Measurements from ENCODE around the gene NDUFV2.
"Not testable (repeated sequence)": the region's sequence is repeated elsewhere in the genome, so short reads cannot be mapped to it uniquely, and the experiment has no call there.

NDUFV2 gene

DNA sequence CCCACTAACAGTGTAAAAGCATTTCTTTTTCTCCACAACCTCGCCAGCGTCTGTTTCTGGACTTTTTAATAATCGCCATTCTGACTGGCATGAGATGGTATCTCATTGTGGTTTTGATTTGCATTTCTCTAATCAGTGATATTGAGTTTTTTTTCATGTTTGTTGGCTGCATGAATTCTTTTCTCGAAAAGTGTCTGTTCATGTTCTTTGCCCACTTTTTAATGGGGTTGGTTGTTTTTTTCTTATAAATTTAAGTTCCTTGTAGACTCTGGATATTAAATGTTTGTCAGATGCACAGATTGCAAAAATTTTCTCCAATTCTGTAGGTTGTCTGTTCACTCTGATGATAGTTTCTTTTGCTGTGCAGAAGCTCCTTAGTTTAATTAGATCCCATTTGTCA, 60.2 kb downstream of the NDUFV2 start:
- H3K27ac Mint-ChIP-seq; H3K27me3 Mint-ChIP-seq (ENCODE audit: low read depth); DNase-seq (ENCODE audit: low spot score); H3K4me3 Mint-ChIP-seq: not testable (repeated sequence)
- peaks cover 36% of the 10 kb centered on the region for H3K9me3 Mint-ChIP-seq
- H3K36me3 Mint-ChIP-seq (ENCODE audit: low read depth), result peaks cover 52% of the 10 kb centered on the region
- peaks cover 18% of the 10 kb centered on the region for H3K4me1 Mint-ChIP-seq (ENCODE audit: low read depth)

DNA sequence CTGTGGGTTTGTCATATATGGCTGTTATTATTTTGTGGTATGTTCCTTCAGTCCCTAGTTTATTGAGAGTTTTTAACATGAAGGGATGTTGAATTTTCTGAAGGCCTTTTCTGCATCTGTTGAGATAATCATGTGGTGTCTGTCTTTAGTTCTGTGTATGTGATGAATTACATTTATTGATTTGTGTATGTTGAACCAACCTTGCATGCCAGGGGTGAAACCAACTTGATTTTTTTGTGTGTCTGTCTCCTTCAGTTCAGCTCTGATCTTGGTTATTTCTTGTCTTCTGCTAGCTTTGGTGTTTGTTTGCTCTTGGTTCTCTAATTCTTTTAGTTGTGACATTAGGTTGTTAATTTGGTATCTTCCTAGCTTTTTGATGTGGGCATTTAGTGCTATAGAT, 61.6 kb downstream of the NDUFV2 start:
- DNase-seq (ENCODE audit: low spot score); H3K27ac Mint-ChIP-seq; H3K27me3 Mint-ChIP-seq (ENCODE audit: low read depth); H3K4me1 Mint-ChIP-seq (ENCODE audit: low read depth); H3K4me3 Mint-ChIP-seq: not testable (repeated sequence)
- H3K9me3 Mint-ChIP-seq, result peaks cover 38% of the 10 kb centered on the region
- H3K36me3 Mint-ChIP-seq (ENCODE audit: low read depth), result peaks cover 55% of the 10 kb centered on the region

DNA sequence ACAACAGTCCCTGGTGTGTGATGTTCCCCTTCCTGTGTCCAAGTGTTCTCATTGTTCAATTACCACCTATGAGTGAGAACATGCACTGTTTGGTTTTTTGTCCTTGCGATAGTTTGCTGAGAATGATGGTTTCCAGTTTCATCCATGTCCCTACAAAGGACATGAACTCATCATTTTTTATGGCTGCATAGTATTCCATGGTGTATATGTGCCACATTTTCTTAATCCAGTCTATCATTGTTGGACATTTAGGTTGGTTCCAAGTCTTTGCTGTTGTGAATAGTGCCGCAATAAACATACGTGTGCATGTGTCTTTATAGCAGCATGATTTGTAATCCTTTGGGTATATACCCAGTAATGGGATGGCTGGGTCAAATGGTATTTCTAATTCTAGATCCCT, 63.4 kb downstream of the NDUFV2 start:
- not testable (repeated sequence) for H3K4me3 Mint-ChIP-seq
- peaks cover 13% of the 10 kb centered on the region for H3K4me1 Mint-ChIP-seq (ENCODE audit: low read depth)

DNA sequence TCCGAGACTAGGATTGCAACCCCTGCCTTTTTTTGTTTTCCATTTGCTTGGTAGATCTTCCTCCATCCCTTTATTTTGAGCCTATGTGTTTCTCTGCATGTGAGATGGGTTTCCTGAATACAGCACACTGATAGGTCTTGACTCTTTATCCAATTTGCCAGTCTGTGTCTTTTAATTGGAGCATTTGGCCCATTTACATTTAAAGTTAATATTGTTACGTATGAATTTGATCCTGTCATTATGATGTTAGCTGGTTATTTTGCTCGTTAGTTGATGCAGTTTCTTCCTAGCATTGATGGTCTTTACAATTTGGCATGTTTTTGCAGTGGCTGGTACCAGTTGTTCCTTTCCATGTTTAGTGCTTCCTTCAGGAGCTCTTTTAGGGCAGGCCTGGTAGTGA, 67.0 kb downstream of the NDUFV2 start:
- H3K36me3 Mint-ChIP-seq (ENCODE audit: low read depth), result peaks cover 47% of the 10 kb centered on the region
- H3K4me3 Mint-ChIP-seq; H3K27ac Mint-ChIP-seq; H3K27me3 Mint-ChIP-seq (ENCODE audit: low read depth); DNase-seq (ENCODE audit: low spot score): not testable (repeated sequence)
- H3K4me1 Mint-ChIP-seq (ENCODE audit: low read depth), result peaks cover 23% of the 10 kb centered on the region
- peaks cover 21% of the 10 kb centered on the region for H3K9me3 Mint-ChIP-seq

More for the DNA sequence above, 63.4 kb downstream of the NDUFV2 start:
- not testable (repeated sequence) for DNase-seq (ENCODE audit: low spot score); H3K27me3 Mint-ChIP-seq (ENCODE audit: low read depth); H3K27ac Mint-ChIP-seq
- peaks cover 47% of the 10 kb centered on the region for H3K9me3 Mint-ChIP-seq
- H3K36me3 Mint-ChIP-seq (ENCODE audit: low read depth), result peaks cover 64% of the 10 kb centered on the region

DNA sequence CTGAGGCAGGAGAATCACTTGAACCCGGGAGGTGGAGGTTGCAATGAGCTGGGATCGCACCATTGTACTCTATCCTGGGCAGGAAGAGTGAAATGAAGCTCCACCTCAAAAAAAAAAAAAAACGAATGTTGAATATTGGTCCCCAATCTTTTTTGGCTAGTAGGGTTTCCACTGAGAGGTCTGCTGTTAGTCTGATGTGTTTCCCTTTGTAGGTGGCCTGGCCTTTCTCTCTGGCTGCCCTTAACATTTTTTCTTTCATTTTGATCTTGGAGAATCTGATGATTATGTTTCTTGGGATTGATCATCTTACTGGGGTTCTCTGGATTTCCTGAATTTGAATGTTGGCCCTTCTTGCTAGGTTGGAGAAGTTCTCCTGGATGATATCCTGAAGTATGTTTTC, 69.4 kb downstream of the NDUFV2 start:
- H3K9me3 Mint-ChIP-seq, result peaks cover 11% of the 10 kb centered on the region
- H3K4me1 Mint-ChIP-seq (ENCODE audit: low read depth), result peaks cover 23% of the 10 kb centered on the region
- DNase-seq (ENCODE audit: low spot score); H3K4me3 Mint-ChIP-seq; H3K27ac Mint-ChIP-seq; H3K27me3 Mint-ChIP-seq (ENCODE audit: low read depth): not testable (repeated sequence)
- H3K36me3 Mint-ChIP-seq (ENCODE audit: low read depth), result peaks cover 45% of the 10 kb centered on the region

DNA sequence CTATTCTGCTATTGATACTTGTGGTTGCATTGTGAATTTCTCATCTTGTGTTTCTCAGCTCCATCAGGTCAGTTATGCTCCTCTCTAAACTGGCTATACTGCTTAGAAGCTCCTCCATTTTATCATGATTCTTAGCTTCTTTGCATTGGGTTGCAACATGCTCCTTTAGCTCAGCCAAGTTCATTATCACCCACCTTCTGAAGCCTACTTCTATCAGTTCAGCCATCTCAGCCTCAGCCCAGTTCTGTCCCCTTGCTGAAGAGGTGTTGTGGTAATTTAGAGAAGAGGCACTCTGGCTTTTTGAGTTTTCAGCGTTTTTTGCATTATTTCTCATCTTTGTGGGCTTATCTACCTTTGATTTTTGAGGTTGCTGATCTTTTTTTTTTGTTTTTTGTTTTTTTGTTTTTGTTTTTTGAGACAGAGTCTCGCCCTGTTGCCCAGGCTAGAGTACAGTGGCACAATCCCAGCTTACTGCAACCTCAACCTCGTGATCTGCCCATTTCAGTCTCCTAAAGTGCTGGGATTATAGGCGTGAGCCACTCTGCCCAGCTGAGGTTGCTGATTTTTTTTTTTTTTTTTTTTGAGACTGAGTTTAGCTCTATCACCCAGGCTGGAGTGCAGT, 70.1 kb downstream of the NDUFV2 start:
- Mint-ChIP-seq H3K27me3 (ENCODE audit: low read depth) (no peaks in the 10 kb centered on the region), H3K4me3 (no peak overlapping the region), H3K36me3 (ENCODE audit: low read depth) (peaks cover 44% of the 10 kb centered on the region), H3K9me3 (peaks cover 11% of the 10 kb centered on the region), H3K4me1 (ENCODE audit: low read depth) (peaks cover 25% of the 10 kb centered on the region), H3K27ac (no peak overlapping the region)
- DNase-seq (ENCODE audit: low spot score), result no peak

DNA sequence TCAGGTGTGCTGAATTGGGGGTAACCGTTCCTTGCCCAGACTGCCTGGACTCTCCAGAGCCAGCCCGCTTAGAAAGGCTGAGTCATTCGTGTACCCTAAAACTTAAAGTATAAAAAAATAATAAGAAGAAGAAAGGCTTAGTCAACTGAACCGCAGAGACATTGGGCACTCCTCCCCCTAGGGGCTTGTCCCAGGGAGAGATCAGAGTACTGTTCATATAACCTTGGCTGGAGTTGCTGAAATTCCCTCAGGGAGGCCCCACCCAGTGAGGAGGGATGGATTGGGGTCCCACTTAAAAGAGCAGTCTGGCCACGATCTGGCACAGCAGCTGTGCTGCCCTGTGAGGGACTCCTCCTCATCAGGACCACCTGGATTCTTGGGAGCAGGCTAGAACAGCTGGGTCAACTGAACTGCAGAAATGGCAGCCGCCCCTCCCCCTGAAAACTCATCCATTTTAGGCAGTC, 71.3 kb downstream of the NDUFV2 start:
- Mint-ChIP-seq H3K27ac (no peak overlapping the region), H3K36me3 (ENCODE audit: low read depth) (peaks cover 40% of the 10 kb centered on the region), H3K4me1 (ENCODE audit: low read depth) (peaks cover 27% of the 10 kb centered on the region), H3K4me3 (no peak overlapping the region), H3K9me3 (peaks cover 11% of the 10 kb centered on the region), H3K27me3 (ENCODE audit: low read depth) (no peaks in the 10 kb centered on the region)
- DNase-seq (ENCODE audit: low spot score), result no peak

DNA sequence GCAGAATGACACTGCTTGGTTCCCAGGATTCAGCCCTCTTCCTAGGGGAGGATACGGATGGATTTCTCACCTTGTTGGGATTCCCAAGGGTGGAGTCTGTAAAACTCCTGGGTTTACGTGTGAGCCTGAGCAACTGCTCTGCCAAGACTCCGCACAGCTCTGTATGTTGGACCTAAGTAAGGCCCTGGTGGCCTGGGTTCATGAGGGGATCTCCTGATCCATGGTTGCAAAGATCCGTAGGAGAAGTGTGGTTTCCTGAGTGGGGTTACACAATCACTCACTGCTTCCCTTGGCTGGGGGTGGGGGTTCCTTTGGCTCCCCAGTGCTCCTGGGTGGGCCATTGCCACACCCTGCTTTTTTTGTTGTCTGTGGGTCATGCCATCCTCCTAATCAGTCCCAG, 71.8 kb downstream of the NDUFV2 start:
- Mint-ChIP-seq H3K4me1 (ENCODE audit: low read depth) (peaks cover 26% of the 10 kb centered on the region), H3K27ac (no peak overlapping the region), H3K36me3 (ENCODE audit: low read depth) (peaks cover 39% of the 10 kb centered on the region), H3K9me3 (peaks cover 8% of the 10 kb centered on the region), H3K4me3 (no peak overlapping the region), H3K27me3 (ENCODE audit: low read depth) (no peaks in the 10 kb centered on the region)
- no peak for DNase-seq (ENCODE audit: low spot score)

DNA sequence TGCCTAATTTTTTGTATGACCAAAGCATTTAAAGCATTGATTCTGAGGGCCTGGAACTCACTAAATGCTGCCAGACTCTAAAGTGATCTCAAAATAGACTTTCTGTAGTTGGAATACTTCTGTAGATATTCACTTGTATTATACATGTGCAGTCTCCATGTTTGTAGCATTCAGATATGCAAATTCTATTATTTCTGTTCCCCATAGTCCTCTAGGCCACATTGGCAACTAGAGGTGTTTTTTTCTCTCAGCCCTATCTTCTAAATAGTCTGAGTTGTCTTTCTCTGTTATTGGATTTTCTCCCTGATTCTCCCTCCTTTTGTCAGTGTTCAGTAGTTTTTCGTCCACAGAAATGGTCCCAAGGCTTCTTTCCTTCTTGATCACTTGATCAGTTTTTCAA, 72.6 kb downstream of the NDUFV2 start:
- peaks cover 24% of the 10 kb centered on the region for H3K4me1 Mint-ChIP-seq (ENCODE audit: low read depth)
- H3K36me3 Mint-ChIP-seq (ENCODE audit: low read depth), result peaks cover 35% of the 10 kb centered on the region
- peaks cover 4% of the 10 kb centered on the region for H3K9me3 Mint-ChIP-seq
- no peak overlapping the region for H3K4me3 Mint-ChIP-seq
- no peak overlapping the region for H3K27ac Mint-ChIP-seq
- no peaks in the 10 kb centered on the region for H3K27me3 Mint-ChIP-seq (ENCODE audit: low read depth)
- DNase-seq (ENCODE audit: low spot score), result no peak

DNA sequence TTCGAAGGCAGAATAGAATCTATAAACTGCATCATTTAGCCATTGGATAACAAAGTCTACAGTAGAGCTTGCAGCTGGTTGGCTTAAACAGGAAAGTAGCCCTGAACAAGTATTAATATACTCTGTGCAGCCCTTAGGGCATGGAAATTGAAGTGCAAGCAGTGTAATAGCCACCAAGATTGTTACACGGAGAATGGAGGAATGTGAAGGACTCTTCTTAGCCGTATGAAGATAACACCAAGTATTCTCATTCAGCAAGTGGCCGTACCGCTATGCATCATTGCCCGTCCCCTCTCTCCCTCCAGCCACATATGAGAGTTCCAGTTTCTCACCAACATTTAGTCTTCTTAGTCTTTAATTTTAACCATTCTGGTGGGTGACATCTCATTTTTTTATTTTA, 74.5 kb downstream of the NDUFV2 start:
- peaks cover 20% of the 10 kb centered on the region for H3K4me1 Mint-ChIP-seq (ENCODE audit: low read depth)
- no peaks in the 10 kb centered on the region for H3K9me3 Mint-ChIP-seq
- no peak for DNase-seq (ENCODE audit: low spot score)
- H3K27ac Mint-ChIP-seq, result no peak overlapping the region
- H3K36me3 Mint-ChIP-seq (ENCODE audit: low read depth), result peaks cover 26% of the 10 kb centered on the region
- no peaks in the 10 kb centered on the region for H3K27me3 Mint-ChIP-seq (ENCODE audit: low read depth)
- no peak overlapping the region for H3K4me3 Mint-ChIP-seq

DNA sequence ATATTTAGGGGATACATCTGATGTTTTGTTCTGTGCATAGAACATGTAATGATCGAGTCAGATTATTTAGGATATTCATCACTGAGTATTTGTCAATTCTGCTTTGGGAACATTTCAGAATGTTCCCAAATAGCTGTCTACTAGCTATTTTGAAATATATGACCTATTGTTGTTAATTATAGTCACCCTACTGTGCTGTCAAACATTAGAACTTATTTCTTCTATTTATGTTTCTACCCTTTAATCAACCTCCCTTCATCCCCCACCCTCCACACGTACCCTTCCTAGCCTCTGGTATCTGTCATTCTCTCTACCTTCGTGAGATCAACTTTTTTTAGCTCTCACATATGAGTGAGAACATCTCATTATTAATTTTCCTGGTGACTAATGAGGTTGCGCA, 75.0 kb downstream of the NDUFV2 start:
- no peak for DNase-seq (ENCODE audit: low spot score)
- no peak overlapping the region for H3K27ac Mint-ChIP-seq
- H3K36me3 Mint-ChIP-seq (ENCODE audit: low read depth), result peaks cover 26% of the 10 kb centered on the region
- H3K27me3 Mint-ChIP-seq (ENCODE audit: low read depth), result no peaks in the 10 kb centered on the region
- H3K4me1 Mint-ChIP-seq (ENCODE audit: low read depth), result peaks cover 16% of the 10 kb centered on the region
- no peaks in the 10 kb centered on the region for H3K9me3 Mint-ChIP-seq
- H3K4me3 Mint-ChIP-seq, result no peak overlapping the region

DNA sequence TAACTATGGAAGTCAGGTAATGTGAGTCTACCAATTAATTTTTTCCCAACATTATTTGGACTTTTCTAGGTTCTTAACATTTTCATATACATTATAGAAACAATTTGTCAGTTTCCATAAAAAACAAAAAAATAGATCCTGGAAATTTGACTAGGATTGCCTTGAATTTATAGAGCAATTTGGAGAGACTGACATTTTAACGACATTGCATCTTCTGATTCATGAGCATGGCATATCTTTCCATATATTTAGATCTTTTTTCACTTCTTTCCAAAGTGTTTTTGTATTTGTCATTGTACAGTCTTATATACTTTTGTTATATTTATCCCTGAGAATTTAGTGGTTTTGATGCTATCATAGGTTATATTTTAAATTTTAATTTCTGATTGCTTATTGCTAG, 76.1 kb downstream of the NDUFV2 start:
- H3K4me1 Mint-ChIP-seq (ENCODE audit: low read depth), result peaks cover 20% of the 10 kb centered on the region
- DNase-seq (ENCODE audit: low spot score), result no peak
- H3K4me3 Mint-ChIP-seq, result no peak overlapping the region
- peaks cover 36% of the 10 kb centered on the region for H3K36me3 Mint-ChIP-seq (ENCODE audit: low read depth)
- H3K9me3 Mint-ChIP-seq, result no peaks in the 10 kb centered on the region
- no peaks in the 10 kb centered on the region for H3K27me3 Mint-ChIP-seq (ENCODE audit: low read depth)
- H3K27ac Mint-ChIP-seq, result no peak overlapping the region

DNA sequence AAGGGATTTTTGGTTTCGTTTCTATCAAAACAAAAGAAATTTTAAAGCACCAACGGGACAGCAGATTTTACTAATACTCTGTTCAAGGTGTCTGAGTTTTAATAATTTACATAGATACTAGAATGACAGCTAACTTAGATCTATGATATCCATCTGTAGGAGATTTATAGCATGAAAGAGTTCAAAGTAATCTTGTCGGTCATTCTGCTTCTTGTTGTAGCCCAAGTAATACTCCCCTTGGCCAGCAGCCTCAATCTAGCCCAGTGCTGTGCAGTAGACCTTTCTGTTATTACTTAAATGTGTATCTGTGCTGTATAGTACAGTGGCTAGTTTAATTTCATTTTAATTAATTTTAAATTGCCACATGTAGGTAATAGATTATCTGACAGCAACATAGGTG, 78.8 kb downstream of the NDUFV2 start:
- peaks cover 50% of the 10 kb centered on the region for H3K36me3 Mint-ChIP-seq (ENCODE audit: low read depth)
- no peak overlapping the region for H3K4me3 Mint-ChIP-seq
- H3K27me3 Mint-ChIP-seq (ENCODE audit: low read depth), result no peaks in the 10 kb centered on the region
- H3K4me1 Mint-ChIP-seq (ENCODE audit: low read depth), result peaks cover 32% of the 10 kb centered on the region
- DNase-seq (ENCODE audit: low spot score), result no peak
- H3K27ac Mint-ChIP-seq, result no peak overlapping the region
- H3K9me3 Mint-ChIP-seq, result no peaks in the 10 kb centered on the region

DNA sequence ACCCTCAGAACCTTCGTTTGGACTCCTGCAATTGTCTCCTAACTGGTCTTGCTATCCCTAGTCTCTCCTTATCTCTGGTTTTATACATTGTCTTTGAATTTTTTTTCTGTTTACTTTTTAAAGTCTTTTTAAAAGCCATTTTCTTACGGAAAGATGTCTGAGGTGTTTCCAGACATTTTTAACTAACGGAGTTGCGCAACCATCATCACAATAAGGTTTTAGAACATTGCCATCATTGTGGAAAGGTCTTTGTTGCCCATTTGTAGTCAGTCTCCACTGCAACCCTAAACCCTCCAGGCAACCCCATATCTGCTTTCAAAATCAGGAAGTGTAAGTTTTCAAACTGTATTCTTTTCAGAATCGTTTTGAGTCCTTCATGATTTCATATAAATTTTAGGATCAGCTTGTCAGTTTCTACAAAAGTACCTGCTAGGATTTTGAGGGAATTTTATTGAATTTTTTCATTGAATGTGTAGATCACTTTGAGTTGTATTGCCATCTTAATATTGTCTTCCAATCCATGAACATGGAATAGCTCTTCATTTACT, 80.4 kb downstream of the NDUFV2 start:
- H3K4me1 Mint-ChIP-seq (ENCODE audit: low read depth), result peaks cover 29% of the 10 kb centered on the region

More for the DNA sequence above, 80.4 kb downstream of the NDUFV2 start:
- H3K27me3 Mint-ChIP-seq (ENCODE audit: low read depth), result no peaks in the 10 kb centered on the region
- no peak overlapping the region for H3K4me3 Mint-ChIP-seq
- no peak for DNase-seq (ENCODE audit: low spot score)
- H3K9me3 Mint-ChIP-seq, result no peaks in the 10 kb centered on the region
- no peak overlapping the region for H3K27ac Mint-ChIP-seq
- peaks cover 49% of the 10 kb centered on the region for H3K36me3 Mint-ChIP-seq (ENCODE audit: low read depth)

Measured in T-helper 2 cell treated with Interferon-gamma antibody and Interleukin-4, amounts not matched to agents 5 μg/mL and 100 μg/mL, for 36 hours (primary cell).